ELR (cell line): ENCODE measurements around the gene CAPN13.

ENCODE experiments used
- DNase-seq: peaks from one replicate; pipeline ENCODE4 v3.0.0-alpha.2; 2015; ENCODE audit warnings: low read depth

The CAPN13 gene

DNA sequence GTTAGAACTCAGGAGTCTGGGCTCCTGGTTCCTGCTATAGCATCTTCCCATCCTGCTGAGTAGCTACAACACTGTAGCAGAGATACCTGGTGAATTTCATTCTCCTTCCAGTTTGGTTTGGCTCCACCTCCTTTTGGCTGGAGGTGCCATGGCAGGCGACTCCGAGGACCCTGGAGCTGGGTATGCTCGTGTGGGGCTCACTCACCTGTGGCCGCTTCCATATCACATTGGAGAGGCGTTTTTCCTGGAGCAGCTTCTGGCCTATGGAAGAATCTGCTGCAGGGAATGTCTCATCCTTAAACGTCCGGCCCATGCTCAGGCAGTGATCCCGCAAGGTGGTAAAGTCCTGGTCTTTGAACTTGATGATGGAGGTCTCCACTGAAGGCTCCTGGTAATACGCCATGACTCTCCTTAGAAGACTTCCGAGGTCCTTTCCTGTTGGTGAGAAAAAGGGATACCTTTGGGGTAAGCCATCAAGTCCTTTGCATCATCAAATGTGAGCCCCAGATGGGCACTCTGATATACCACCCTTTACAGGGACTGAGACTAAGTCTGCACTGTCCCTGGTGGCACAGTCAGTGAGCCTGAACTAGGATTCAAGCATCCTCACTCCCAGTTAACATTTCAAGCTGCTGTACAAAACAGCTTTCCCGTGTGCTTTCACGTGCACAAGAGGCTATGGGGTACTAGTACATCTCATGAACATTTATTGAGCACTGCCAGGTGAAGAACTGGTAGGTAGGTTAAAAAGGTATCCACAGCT is 20.1 kb downstream of the CAPN13 start:
- no peak for DNase-seq

DNA sequence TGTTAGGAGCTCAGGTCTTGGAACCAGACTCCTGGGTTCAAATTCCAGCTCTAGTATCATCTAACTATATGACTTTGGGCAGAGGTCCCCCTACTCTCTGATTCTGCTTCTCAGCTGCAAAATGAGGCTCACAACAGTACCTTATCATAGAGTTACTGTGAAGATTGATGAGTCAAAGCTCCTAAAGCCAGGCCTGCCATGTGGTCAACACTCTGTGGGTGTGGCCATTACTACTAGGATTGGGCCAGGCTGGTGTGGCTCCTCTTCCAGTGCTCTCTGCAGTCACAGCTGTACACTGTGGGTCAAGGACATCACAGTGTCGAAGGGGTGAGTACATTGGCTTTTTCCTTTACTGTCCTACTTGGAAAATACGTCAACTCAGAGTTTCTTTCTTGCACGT is 22.6 kb downstream of the CAPN13 start:
- no peak for DNase-seq

DNA sequence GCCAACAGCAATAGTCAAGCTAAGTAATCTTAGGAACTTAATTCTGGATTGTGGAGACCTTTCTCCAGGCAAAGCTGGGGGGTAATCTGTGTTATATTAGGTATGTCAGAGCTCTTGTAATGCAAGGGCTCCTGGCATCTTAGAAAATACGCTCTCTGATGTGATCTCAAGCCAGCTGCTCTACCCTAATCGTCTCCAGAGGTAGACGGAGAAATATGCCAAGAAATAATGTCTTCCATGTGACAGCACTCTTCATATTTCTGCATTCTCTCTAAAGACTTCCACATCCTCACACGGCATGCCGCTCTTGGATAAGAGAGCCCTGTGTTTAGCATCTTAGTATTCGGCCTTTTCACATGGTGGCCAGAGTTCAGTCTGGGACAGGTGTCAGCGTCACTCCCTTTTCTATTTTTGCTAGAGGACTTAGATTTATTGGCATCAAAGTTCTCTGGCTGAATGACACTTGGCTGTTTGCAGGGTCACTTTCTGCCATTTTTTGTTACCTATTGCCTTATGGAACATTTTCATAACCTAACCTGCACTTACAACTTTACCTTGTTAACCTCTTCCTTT is 25.2 kb downstream of the CAPN13 start:
- no peak for DNase-seq

DNA sequence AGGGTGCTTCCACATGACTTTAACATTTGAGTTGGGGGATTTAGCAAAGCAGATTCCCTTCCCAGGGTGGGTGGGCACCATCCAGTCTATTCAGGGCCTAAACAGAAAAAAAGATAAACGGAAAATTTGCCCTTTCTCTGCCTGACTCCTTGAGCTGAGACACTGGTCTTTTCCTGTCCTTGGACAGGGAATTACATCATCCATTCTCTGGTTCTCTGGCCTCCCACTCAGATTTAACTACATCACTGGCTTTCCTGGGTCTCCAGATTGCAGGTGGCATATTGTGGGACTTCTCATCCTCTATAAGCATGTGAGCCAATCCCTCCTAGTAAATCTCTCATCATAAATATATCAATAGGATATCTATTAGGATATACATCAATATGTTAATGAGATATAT is 25.8 kb downstream of the CAPN13 start:
- DNase-seq, result no peak

DNA sequence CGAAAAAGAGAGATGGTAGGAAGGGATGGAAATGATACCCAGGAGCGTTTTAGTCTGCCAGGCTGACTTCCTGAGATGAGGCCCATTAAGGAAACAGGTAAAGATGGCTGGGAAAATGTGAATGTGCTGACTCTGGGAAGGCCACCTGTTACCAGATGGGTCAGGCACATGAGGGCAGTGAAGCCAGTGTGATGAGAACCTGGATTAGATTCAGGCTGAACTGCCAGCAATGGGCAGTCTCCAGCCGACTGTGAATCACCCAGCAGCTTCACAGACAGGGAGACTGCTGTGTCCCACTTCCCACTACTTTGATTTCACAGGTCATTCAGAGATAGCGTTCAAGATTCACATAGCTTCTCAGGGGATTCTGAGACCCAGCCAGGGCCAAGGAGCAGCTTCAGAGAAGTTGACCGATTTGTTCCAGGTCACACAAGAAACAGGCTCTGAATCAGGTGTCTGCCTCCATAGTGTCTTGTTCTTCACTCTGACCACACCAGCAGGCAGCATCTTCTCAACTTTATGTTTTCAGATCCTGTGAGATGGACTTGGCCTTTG is 26.4 kb downstream of the CAPN13 start:
- DNase-seq, result no peak

DNA sequence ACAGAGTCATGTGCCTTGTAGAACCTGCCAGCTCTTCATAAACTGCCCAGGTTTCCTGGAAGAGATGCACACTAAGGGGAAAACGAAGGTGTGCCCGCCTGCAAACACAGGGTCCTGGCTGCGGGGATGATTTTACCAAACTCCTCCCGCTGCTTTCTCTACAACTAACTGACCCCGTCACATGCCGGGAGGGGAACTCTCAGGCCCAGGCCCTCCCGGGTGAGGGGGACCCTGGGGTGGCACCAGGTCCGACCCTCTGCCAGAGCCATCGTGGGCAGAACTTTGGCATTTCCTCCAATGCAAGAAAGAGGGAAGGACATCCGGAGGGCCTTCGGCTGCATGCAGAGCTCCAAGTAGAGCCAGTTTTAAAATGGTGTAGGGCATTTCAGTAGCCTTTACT is 28.6 kb downstream of the CAPN13 start:
- DNase-seq, result no peak

DNA sequence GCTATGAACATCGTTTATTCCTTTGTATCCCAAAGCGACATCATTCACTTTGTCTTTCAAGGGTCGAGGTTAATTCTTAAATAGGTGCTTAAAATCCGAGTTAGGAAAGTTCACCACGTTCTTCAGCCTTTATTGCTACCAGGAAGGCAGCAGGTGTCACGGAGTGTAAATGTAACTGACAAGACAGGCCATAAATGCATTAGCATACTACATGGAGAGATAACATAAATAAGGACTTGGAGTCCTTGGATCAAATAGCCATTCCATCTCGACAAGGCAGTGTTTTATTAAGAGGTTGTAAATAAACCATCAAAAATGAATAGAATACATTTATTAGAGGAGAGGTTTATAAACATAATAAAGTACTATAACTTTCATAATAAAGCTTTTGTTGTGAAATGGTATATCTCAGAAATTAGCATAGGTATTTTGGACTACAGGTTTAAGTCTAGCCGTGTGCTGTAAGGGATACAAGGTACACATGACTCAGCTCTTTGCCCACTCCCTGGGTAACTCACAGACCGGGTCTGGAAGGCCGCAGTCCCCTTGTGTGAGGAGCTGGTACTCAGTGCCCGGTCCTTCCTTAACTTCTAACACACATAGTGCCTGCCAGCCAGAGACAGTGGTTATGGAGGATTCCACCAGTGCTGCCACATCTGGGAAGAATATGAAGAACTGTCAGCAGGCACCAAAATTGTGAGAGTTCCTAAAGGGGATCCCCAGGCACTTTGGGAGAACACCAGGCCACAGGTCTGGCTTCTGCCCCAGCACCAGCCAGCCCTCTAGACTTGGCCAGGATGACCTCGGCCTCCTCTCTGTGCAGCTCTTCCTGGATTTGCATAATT is 29.4 kb downstream of the CAPN13 start:
- DNase-seq, result no peak

DNA sequence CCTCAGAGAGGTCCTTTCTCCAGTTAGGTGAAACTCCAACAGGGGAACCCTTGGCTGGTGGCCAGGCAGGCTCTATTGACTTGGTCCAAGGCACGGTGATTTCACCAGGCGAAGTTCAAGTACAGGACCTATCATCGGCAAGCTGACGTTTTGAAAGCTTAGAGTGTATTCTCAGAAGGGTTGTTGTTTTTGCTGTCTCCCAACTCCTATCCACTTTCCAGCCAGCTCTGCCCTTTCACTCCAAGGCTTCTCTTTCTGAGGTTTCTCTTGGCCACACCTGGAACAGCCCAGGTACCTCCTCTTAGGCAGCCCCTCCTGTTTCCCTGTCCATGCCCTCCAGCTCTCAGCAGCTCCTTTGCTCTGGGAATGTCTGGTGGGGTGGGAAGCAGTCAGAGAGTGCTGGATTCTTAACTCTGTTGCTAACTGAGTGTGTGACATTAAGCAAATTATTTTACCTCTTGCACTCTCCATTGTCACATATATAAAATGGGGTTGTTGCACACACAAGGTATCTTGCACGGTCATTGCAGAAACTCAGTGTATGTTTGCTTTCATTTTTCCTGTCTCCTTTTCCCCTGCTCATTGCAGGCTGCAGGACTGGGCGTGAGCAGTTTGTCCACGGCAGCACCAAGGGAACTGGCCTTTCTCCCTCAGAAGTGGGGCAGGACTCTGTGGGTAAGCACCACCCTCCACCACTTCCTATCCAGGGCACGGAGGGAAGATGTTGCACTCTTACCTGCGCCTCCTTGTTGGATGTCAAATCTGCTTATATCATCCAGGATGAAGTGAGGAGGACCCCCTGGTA is 30.2 kb downstream of the CAPN13 start:
- no peak for DNase-seq

DNA sequence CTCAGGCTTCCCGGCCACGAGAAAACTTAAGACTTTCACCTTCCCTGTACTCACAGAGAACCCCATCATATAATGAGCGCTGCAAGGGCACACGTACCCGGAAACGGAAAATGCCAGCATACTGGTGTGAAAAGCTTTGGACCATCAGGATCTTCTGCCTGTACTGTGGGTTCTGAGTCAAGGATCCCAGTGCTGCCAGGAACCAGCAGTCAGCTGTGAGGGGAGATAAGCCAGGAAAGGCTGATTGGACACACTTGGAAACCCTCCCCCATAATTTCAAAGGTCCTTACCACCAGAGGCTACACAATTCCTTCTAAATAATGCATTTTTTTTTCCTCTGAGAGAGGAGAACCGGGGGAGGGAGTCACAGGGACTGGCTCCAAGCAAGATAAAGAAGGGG is 31.4 kb downstream of the CAPN13 start:
- DNase-seq, result no peak

DNA sequence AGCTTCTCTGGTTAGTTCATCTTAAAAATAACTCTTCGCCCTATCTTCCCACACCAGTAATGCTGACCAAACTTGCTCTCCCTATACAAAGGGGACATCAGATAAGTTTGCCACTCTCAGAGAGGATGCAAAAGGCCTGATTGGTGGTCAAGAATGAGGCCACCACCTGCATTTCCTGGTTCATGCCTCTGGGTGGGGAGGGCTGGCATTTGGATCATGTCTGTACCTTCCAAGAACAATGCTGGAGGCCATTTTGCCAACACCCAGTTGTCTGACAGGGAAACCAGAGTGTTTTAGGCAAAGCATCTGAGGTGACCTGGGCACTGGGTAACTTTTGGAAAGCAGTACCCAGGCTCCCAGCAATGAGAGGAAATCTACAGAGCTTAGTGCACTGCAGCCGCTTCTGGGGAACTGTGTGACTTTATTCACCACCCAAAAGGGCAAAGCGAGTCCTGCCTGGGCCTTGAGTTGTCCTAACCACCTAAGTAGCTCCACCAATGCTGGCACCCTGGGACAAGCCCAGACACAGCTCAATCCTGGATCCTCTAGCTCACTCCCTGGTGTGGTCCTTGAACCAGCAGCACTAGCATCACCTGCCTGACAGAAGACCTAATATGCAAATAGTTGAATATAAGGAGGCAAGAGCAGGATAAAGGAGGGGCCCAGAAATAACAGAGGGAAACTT is 35.1 kb downstream of the CAPN13 start:
- no peak for DNase-seq

DNA sequence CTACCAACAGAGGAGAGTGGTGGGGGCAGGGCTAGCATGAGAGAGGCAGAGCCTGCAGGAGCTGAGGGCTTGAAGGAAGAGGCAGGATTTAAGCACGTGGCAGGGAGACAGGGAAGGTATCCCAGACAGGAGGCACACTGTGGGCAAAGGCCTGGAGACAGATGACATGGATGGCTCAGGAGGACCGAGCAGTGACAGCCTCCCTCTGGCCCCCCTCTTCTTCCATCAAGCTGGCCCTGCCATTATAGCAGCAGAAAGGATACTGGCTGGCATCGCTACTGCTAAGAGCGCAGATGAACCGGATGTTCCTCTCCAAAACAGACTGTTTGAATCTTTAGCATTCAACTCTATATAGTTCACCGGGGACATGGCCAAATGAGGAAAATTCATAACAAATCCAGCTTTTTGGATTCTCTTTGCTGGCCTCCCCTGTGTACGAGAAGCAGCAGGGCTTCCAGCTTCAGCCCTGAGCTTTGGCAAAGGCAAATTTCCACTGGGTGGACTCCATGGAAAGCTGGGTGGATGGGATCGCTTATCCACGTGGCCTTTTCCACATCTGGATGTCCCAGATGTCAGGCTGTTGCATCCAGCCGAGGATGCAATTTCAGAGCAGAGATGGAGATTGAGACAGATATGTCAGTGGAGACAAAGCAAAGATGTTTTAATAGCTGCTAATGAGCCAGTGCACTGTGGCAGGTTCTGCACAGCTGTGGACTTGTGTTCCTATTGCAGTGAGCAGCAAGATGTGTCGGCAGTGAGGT is 36.2 kb downstream of the CAPN13 start:
- DNase-seq, result no peak

DNA sequence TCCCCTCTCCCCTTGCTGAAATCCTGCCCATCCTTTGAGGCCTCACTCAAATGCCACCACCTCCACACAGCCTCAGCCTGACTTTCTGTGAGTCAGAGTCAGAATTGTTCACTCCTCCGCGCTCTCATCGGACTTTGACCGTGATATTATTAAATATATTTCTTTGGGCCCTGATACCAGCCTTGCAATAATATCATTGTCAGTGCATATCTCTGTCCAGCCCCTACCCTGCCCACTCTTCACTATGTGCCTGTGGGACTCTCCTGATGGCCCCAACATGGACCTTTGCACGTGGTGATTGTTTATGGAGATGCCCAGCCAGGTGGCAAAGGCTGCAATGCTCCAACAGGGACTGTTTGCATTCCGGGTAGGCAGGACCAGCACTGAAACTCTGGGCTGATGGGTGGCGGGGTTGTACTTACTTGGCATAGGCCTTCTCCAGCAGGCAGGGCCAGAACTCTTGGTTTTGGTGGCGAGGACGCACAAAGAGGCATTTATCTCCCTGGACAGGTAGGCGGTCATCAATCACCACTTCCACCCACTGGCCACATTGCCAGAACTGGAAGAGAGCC is 37.3 kb downstream of the CAPN13 start:
- no peak for DNase-seq

DNA sequence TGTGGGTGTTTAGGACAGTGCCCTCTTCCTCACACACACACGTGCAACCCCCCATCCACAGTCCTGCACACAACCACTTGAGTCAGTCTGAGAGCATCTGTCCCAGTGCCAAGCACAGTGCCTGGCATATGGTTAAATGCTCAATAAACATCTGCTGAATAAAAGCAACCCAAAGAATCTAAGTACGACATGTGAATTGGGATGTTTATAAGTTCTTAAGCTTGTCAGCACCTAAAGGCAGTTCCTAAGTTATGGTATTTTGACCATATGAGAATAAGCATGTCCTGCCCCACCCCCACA is 37.8 kb downstream of the CAPN13 start:
- DNase-seq, result no peak

DNA sequence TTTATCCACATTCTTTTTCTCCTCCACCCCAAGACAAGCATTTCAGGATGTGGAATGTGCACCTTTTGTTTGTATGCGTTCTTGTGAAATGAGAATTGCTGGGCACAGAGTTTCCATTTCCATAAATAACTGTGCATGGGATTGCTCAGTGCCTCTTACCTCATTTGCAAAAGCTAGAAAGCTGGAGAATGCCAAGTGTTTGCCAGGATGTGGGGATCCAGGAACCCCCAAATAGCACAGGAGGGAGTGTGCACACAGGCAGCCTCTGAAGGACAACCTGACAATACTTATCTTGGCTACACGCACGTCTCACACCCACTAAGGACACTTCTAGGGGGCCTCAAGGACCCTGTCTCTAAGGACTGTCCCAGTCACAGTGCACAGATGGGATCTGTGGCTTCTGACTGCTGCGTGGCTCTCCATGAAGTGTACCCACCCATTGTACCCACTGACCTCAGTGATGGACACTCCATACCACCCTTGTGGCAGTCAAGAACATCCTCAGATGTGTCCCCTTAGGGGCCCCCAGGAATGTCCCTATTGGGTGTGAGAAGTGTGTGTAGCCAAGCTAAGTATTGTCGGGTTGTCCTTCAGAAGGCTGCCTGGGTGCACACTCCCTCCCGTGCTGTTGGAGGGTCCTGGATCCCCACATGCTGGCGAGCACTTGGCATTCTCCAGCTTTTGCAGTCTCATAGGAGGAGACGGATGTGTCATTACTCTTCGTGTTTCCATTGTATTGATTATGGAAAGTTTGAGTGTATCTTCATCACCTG is 38.4 kb downstream of the CAPN13 start:
- DNase-seq, result no peak

DNA sequence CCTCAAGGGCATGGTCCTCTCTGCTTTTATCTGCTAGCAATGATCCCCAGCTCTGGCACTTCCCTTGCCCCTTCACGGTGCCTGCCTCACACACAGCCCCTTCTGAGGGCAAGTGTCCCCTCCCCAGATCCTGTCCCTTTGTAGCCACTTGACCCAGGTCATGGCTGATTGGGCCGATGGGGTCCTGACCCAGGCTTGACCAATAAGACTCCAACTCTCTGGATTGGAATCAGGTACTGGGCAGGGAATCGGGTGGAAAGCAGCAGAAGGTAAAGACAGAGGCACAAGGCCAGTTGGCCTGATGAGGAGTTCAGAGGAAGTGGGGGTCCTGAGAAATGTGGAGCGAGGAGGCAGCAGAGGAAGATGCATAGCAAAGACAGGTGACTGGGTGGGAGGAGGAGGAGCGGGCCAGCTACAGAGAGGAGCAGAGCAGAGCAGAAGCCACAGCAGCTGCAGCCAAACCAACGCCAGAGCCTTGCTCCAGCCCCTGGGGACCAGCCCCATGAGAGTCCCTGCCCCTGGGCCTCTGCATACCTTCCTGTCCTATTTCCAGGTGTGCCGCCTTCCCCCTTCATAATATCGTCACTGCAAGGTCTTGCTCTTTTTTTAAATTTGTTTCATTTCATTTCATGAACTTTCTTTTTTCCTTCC is 39.1 kb downstream of the CAPN13 start:
- DNase-seq, result no peak

DNA sequence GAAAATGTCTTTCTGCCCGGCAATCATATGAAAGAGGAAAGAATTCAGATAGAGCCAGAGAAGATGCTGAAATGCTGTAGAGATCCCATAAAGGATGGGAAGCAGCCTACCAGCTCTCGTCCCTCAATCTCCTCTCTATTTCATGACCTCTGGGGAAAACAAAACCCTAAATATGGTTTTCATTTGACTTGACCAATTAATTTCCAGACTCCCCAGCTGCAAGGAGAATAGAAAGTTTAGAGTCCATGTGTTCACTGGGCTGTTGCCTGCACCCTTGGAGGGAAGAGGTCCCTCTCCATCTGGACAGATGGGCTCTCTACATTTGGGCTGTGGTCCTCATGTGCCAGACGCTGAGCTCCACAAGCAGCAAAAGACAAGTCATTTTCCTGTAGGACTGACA is 40.6 kb downstream of the CAPN13 start:
- no peak for DNase-seq

DNA sequence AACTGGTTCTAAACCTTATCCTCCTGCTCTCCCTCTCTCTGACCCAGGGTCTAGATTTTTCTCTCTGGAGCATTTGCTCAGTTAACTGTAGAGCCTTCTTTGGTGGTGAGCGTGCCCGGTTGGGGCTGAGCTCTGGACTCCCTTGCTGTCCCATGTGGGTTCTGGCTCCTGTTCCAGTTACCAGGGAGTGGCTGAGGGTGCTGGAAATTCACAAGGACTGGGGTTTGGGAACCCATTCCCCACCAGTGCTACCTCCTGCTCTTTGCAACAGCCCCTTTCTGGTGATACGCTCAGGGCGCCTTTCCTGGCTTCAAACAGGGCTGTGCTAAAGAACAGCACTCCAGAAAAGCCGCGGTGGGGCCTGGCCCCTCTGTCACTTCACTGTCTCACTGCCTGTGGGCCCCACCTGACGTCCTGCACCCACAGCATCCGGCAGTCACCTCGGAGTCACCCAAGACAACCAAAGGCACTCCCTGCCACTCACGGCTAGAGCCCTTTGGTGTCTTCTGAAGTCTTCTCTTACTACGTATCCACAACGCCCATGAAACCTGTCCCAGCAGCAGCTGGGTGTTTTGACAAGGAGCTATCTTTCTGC is 41.3 kb downstream of the CAPN13 start:
- no peak for DNase-seq

DNA sequence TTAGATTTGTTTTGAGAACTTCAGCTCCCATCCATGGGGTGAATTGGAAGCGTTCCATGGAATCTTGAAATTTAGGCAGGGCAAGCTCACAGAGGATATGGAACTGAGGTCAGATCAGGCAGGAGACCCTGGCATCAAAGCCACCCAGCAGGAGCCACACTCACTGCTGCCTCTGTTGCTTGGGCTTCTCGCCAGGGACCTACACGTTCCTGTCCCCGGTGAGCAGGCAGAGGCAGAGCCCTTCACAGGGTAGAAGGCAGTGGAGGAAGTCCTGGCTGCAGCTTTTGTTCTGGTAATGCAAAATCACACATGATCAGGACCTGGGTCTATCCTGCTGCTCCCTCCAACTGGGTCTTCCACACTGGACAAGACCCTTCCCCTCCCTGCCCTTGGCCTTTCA is 42.1 kb downstream of the CAPN13 start:
- no peak for DNase-seq
